8988T (cell line): ENCODE measurements around the gene GUCA2A.

ENCODE experiments used
- DNase-seq: peaks from one replicate; pipeline ENCODE4 v3.0.0; 2011

GUCA2A gene

DNA sequence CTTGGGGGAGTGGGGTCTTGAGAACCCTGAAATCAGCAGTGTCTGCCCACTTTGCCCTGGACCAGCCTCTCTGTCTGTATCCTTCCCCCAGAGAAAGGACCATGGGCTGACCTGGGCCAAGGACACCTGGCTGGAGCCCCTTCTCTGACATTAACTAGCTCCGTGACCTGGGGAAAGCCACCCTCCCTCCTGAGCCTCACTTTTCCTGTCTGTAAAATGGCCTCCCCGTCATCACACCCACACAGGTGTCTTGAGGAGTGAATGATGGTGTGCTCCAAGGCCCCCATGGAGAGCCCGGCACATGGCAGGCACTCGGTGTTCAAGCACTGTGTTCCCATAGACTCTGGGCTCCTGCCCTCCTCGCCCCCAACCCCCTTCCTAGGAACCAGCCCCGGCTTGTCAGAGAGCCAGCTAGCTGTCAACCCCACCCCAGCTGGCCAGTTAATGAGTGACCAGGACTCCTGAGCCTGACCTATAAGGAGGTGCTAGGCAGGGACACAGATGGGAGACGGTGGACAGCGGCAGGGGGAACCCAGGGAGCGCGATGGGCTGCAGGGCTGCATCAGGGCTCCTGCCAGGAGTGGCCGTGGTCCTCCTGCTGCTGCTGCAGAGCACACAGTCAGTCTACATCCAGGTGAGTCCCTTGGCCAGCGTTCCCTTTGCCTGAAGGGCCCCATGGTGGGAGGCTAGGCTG lies 11.5 kb downstream of the GUCA2A start, which contains the start of gene GUCA2B:
Gene GUCA2B (plus strand): TSS at position 504 of the 694 bp plus-strand sequence. CDS start 41 bp downstream, at position 545.
- DNase-seq: no peak

DNA sequence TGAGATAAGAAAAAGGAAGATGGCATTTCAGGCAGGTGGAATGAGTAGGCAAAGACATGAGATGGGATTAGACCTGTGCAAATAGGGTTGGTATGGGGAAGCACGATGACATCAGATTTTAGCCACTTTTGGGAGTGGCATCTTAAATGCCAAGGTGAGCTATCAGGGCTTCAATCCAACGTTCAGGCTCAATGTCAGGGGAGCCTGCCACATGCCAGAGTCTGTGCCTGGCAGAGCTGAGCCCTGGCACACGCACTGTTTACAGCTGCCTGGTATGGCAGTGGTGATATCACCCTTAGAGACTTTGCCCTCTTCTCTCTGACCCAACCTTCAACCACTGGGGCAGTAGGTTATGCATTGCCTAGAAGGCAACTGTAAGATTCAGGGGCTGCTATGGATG lies 12.4 kb downstream of the GUCA2A start:
- DNase-seq: no peak

DNA sequence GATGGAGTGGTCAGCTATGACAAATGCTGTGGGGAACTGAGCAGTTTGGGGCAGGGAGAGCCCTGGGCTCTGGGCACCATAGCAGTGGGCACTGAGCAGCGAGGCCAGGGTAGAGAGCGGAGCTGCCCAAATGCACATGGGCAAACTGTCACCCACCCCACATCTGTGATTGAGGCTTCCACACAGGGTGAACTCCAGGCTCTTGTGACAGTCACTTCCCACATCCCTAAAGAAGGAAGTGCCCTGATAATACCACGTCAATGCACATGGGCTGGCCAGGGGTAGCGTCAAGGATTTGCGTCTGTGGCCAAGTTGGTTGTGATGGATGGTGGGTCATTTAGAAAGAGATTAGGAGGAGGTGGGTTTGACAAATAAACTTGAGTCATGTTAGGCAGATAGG lies 13.9 kb downstream of the GUCA2A start:
- DNase-seq: no peak

DNA sequence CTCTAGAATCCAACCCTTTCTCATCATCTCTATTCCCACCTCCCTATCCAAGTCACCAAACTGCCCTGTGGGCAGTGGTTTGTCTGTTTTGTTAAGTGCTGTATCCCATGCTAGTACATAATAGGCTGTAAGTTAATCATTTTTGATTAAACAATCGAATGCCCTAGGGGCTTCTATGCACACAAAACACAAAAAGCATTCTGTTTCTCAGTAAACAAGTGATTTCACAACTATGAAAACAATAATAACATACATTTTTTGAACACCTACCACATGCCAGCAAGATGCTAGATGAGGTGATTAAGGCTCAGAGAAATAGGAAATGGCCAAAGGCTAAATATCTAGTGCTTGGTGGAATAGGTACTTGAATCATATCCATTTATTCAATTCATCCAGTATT lies 16.4 kb downstream of the GUCA2A start:
- DNase-seq: no peak

- no peak for DNase-seq
Measured at GRCh38 chr1:42146626-42147320, 17.8 kb downstream of the GUCA2A start.

- no peak for DNase-seq
Measured at GRCh38 chr1:42145764-42146625, 18.6 kb downstream of the GUCA2A start.

GRCh38 chr1:42145389-42145716 lies 19.2 kb downstream of the GUCA2A start:
- no peak for DNase-seq

GRCh38 chr1:42144711-42145388 lies 19.7 kb downstream of the GUCA2A start:
- no peak for DNase-seq

GRCh38 chr1:42143896-42144710 lies 20.4 kb downstream of the GUCA2A start:
- DNase-seq: no peak

GRCh38 chr1:42142894-42143675 lies 21.5 kb downstream of the GUCA2A start:
- no peak for DNase-seq

GRCh38 chr1:42141978-42142377 lies 22.6 kb downstream of the GUCA2A start:
- no peak for DNase-seq

DNA sequence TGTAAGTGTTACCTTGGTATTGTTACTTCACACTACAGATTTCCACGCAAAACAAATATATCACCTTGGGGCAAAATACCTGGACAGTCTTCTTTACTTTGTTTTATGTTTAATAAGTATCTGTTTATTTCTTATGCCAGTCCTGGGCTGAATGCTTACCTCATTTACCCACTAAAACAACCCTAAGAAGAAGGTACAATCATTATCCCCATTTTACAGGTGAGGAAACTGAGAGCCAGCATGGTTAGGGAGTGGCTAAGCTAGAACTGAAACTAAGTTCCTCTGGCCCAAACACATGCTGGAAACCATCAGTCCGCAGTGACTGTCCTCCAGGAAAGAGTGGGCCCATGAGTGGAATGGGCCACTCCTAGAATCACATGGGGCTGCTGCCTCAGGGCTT lies 24.4 kb downstream of the GUCA2A start:
- no peak for DNase-seq

- DNase-seq: no peak
Measured at GRCh38 chr1:42139444-42139843, 25.1 kb downstream of the GUCA2A start.

GRCh38 chr1:42138586-42138985 lies 26.0 kb downstream of the GUCA2A start:
- no peak for DNase-seq

DNA sequence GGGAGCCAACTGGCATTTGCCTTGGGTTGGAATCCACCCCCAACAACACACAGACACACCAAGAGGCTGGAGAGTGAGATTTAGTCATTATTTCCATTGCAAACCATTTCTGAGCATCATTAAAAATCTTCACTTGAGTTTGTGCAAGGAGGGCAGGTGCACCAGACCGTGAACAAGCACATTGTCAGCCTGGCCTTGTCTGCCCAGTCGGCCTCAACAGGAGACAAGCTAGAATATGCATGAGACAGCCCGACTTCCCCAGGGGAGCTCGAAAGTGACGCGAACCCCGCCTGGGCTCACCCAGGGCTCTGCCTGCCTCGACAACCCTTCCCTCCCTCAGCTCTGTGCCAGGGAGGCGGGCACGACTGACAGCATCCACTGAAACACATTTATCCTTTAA lies 26.8 kb downstream of the GUCA2A start:
- no peak for DNase-seq

DNA sequence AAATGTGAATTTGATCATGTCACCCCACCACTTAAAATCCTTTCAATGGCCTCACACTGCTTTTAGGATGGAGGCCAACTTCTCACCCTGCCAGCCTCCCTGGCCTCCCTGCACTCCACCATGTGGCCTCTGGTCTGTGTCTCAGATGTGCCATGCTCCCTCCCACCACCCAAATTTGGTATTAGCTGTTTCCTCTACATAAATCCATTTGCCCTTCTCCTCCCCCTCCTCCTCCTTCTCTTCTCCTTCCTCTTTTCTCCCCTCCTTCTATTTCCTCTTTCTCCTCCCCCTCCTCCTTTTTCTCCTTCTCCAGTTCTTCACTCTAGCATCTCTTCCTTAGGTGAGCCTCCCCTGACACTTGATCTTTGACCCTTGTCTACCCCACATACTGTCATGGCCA lies 28.1 kb downstream of the GUCA2A start:
- DNase-seq: no peak

DNA sequence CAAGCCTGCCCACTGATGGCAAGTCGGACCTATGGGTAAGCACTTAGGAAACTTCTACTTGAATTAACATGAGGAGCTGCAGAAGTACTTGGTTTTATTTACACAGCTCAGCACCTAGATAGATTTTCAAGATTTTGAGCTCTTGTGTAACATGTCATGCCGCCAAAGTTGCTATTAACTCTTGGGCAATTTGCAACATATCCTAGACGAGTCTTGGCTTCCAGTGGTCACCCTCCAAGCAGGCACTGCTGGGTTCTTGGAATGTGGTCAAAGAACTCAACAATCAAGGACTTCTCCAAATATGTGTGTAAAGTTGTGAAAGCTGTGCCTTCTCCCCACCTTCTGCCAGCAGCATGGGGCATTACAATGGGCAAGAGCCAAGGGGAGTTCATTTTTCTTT lies 29.1 kb downstream of the GUCA2A start:
- DNase-seq: no peak

GRCh38 chr1:42133809-42134526 lies 30.6 kb downstream of the GUCA2A start:
- DNase-seq: no peak

GRCh38 chr1:42133390-42133789 lies 31.2 kb downstream of the GUCA2A start:
- DNase-seq: no peak

DNA sequence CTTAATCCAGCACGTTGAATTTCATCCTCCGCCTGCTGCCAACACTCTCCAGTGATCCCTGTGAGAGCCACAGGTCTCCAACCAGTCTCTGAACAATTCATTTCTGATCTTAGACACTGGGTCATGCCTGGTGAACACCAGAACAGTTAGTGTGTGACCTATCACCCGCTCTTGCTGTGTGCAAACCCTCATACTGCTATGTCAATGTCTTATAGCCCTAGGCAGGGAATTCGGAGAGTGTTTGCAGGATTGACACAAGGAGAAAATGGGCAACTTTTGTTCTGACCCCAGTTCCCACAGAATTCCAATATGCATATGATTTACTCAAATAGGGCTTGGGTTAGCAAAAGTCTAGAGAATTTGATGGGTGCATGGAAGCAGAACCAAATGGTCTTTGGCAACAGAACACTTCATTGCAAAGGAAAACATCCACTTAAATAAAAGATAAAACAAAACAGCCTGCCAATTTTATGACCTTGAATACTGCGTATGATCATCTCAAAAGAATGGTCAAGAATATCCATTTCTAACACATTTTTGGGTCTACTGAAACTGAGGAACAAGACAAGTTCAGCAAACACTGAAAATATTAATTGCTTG lies 34.4 kb downstream of the GUCA2A start:
- no peak for DNase-seq
